Measurements from ENCODE around the gene TRIM72. TPM values are rescaled to one million over a fixed set of nuclear protein-coding genes. Genes with fewer than 3 reads are reported as not detected.
"Not testable (repeated sequence)": the region's sequence is repeated elsewhere in the genome, so short reads cannot be mapped to it uniquely, and the experiment has no call there.

Gene TRIM72
- total RNA-seq, 4 donors from 2014 or later: 76.7 to 101 (median 97.4) TPM

- in situ Hi-C loops (cut with MboI; ENCODE audit: low sequenced_read_pairs in 4 of 4) (loop anchor here in 2 of 4 donors (25.0 kb wide), 1 partner anchor 664 kb away; the partner anchor contains the start of gene ZNF267 (in 2 of the 2)), intact Hi-C loops (cut with DNase I; ENCODE audit: low total_unique reads) (no loop called here)
- DNase-seq (no peak), ATAC-seq (no peak)
- peaks cover 9 to 15% of the 10 kb centered on the region in 2 donors for H3K4me1 ChIP-seq
- no peaks in the 10 kb centered on the region for H3K9me3 ChIP-seq
- TF ChIP-seq POLR2A (IDR thresholded peaks at IDR 0.05): no peak
- TF ChIP-seq CTCF (IDR thresholded peaks at IDR 0.05 in 4 of 5, conservative IDR thresholded peaks at IDR 0.05 in 1 of 5): no peak
- H3K27ac ChIP-seq: no peak overlapping the region
- peaks cover 2 to 43% of the 10 kb centered on the region in 2 donors for H3K36me3 ChIP-seq
- H3K4me3 ChIP-seq: no peak overlapping the region
- H3K27me3 ChIP-seq: no peaks in the 10 kb centered on the region
Measured at GRCh38 chr16:31198207-31198882, 15.6 kb upstream of the TRIM72 start.

GRCh38 chr16:31199430-31200041 lies 14.4 kb upstream of the TRIM72 start:
- peaks cover 0 to 31% of the 10 kb centered on the region in 2 donors for H3K36me3 ChIP-seq
- DNase-seq (no peak), ATAC-seq (no peak)
- no peak for TF ChIP-seq POLR2A (IDR thresholded peaks at IDR 0.05)
- no peak for TF ChIP-seq CTCF (IDR thresholded peaks at IDR 0.05 in 4 of 5, conservative IDR thresholded peaks at IDR 0.05 in 1 of 5)
- intact Hi-C loops (cut with DNase I; ENCODE audit: low total_unique reads) (no loop called here), in situ Hi-C loops (cut with MboI; ENCODE audit: low sequenced_read_pairs in 4 of 4) (loop anchor here in 2 of 4 donors (25.0 kb wide), 2 partner anchors 213 to 663 kb away; partner anchors contain the start of gene ZNF267 (in 2 of the 2))
- H3K27ac ChIP-seq: no peak overlapping the region
- H3K4me3 ChIP-seq: no peak overlapping the region
- H3K4me1 ChIP-seq: peaks cover 9 to 16% of the 10 kb centered on the region in 2 donors
- no peaks in the 10 kb centered on the region for H3K9me3 ChIP-seq
- H3K27me3 ChIP-seq: no peaks in the 10 kb centered on the region

GRCh38 chr16:31200111-31200510 lies 13.8 kb upstream of the TRIM72 start:
- H3K4me3 ChIP-seq; ATAC-seq; H3K27ac ChIP-seq; intact Hi-C loops (cut with DNase I; ENCODE audit: low total_unique reads); DNase-seq; H3K27me3 ChIP-seq; H3K9me3 ChIP-seq: not testable (repeated sequence)
- Histone ChIP-seq H3K36me3 (peaks cover 0 to 25% of the 10 kb centered on the region in 2 donors), H3K4me1 (peaks cover 9 to 16% of the 10 kb centered on the region in 2 donors)
- in situ Hi-C loops (cut with MboI; ENCODE audit: low sequenced_read_pairs in 4 of 4): loop anchor here in 1 of 4 donors (25.0 kb wide), 1 partner anchor 212 kb away; no protein-coding TSS in a partner anchor

GRCh38 chr16:31200821-31201568 lies 12.9 kb upstream of the TRIM72 start:
- TF ChIP-seq CTCF (IDR thresholded peaks at IDR 0.05 in 4 of 5, conservative IDR thresholded peaks at IDR 0.05 in 1 of 5): no peak
- in situ Hi-C loops (cut with MboI; ENCODE audit: low sequenced_read_pairs in 4 of 4): loop anchor here in 1 of 4 donors (25.0 kb wide), 1 partner anchor 211 kb away; no protein-coding TSS in a partner anchor
- H3K4me1 ChIP-seq: peaks cover 9 to 16% of the 10 kb centered on the region in 2 donors
- H3K4me3 ChIP-seq: peak overlapping the region in 1 of 4 donors; percentile 59
- ATAC-seq (no peak), DNase-seq (no peak)
- no peak overlapping the region for H3K27ac ChIP-seq
- H3K27me3 ChIP-seq: no peaks in the 10 kb centered on the region
- H3K36me3 ChIP-seq: peaks cover 0 to 16% of the 10 kb centered on the region in 2 donors
- intact Hi-C loops (cut with DNase I; ENCODE audit: low total_unique reads): no loop called here
- H3K9me3 ChIP-seq: no peaks in the 10 kb centered on the region

Measured in gastrocnemius medialis (tissue), 4 donors.